Stimulated activated CD8-positive, alpha-beta memory T cell treated with anti-CD3 and anti-CD28 coated beads, Interleukin-12 subunit alpha, Interleukin-12 subunit beta, amount 100 ng/mL, for 4 hours (primary cell): Measurements from ENCODE around the gene C3orf18.
A peak's percentile ranks its signal among the peaks of the same experiment; 100 is the strongest.
"Not testable (repeated sequence)": the region's sequence is repeated elsewhere in the genome, so short reads cannot be mapped to it uniquely, and the experiment has no call there.

Experiments used
- DNase-seq: peaks from one replicate; pipeline ENCODE4 v3.0.0-alpha.2; 2020; ENCODE audit warnings: low read depth

The C3orf18 gene

GRCh38 chr3:50523279-50523811 lies 44.2 kb downstream of the C3orf18 start:
- DNase-seq = no peak

- no peak for DNase-seq
Measured at GRCh38 chr3:50521572-50521971, 46.0 kb downstream of the C3orf18 start.

- DNase-seq = no peak
Measured at GRCh38 chr3:50520849-50521248, 46.7 kb downstream of the C3orf18 start.

- DNase-seq = peak; percentile 38
Measured at GRCh38 chr3:50519471-50520089, 48.0 kb downstream of the C3orf18 start.

GRCh38 chr3:50518436-50518835 lies 49.1 kb downstream of the C3orf18 start:
- no peak for DNase-seq

GRCh38 chr3:50517721-50518206 lies 49.8 kb downstream of the C3orf18 start:
- no peak for DNase-seq

- no peak for DNase-seq
Measured at GRCh38 chr3:50516440-50516871, 51.1 kb downstream of the C3orf18 start.

GRCh38 chr3:50515565-50516439 lies 51.7 kb downstream of the C3orf18 start:
- DNase-seq = no peak

GRCh38 chr3:50512908-50513307 lies 54.6 kb downstream of the C3orf18 start:
- not testable (repeated sequence) for DNase-seq

- no peak for DNase-seq
Measured at GRCh38 chr3:50512131-50512530, 55.4 kb downstream of the C3orf18 start.

GRCh38 chr3:50510325-50510724 lies 57.2 kb downstream of the C3orf18 start:
- DNase-seq = no peak

- no peak for DNase-seq
Measured at GRCh38 chr3:50509715-50510114, 57.8 kb downstream of the C3orf18 start.

GRCh38 chr3:50508821-50509220 lies 58.7 kb downstream of the C3orf18 start:
- no peak for DNase-seq
